Astrocyte (in vitro differentiated cells and primary cell): Measurements from ENCODE around the gene PTPRE. TPM values are rescaled to one million over a fixed set of nuclear protein-coding genes. Genes with fewer than 3 reads are reported as not detected.

Experiments used
- DNase-seq: peaks from one replicate; pipeline ENCODE4 v3.0.0-alpha.2; 2010; ENCODE audit warnings: low read depth
- FAIRE-seq: peaks from 2 replicates; lab custom pipeline; 2011; peaks lifted over from hg19 to GRCh38; lab: Jason Lieb, UNC
- H2AFZ ChIP-seq: 2 replicates; pipeline ENCODE4 v1.6.0; 2012; ENCODE audit warnings: low read depth, low read length, inconsistent platforms
- H3K27ac ChIP-seq: 2 replicates; pipeline ENCODE4 v1.5.1; 2011; ENCODE audit warnings: low read depth, low read length, inconsistent platforms
- H3K27me3 ChIP-seq: 2 replicates; pipeline ENCODE4 v1.6.0; 2011; ENCODE audit warnings: low read length, inconsistent platforms; ENCODE audit not compliant: insufficient read depth
- H3K36me3 ChIP-seq: 2 replicates; pipeline ENCODE4 v1.5.1; 2011; ENCODE audit warnings: low read length, inconsistent platforms; ENCODE audit not compliant: insufficient read depth
- H3K4me1 ChIP-seq: 2 replicates; pipeline ENCODE4 v1.5.1; 2011; ENCODE audit warnings: low read length, inconsistent platforms; ENCODE audit not compliant: insufficient read depth
- H3K4me2 ChIP-seq: 2 replicates; pipeline ENCODE4 v1.6.0; 2012; ENCODE audit warnings: low read length, inconsistent platforms
- H3K4me3 ChIP-seq: 2 replicates; pipeline ENCODE4 v1.5.1; 2011; ENCODE audit warnings: low read depth, mild to moderate bottlenecking, low read length, inconsistent platforms; ENCODE audit not compliant: insufficient read depth
- H3K79me2 ChIP-seq: 2 replicates; pipeline ENCODE4 v1.6.0; 2012; ENCODE audit warnings: mild to moderate bottlenecking, low read length, inconsistent platforms; ENCODE audit not compliant: insufficient read depth
- H3K9ac ChIP-seq: 2 replicates; pipeline ENCODE4 v1.6.0; 2012; ENCODE audit warnings: mild to moderate bottlenecking, low read length, inconsistent platforms
- H3K9me3 ChIP-seq: 2 replicates; pipeline ENCODE4 v1.5.1; 2012; ENCODE audit warnings: low read depth, mild to moderate bottlenecking, low read length, inconsistent platforms; ENCODE audit not compliant: insufficient read depth
- H4K20me1 ChIP-seq: 2 replicates; pipeline ENCODE4 v1.6.0; 2012; ENCODE audit warnings: low read length, inconsistent platforms; ENCODE audit not compliant: insufficient read depth
- H3K27ac Mint-ChIP-seq: one replicate; pipeline ENCODE4 v1.8.0; 2021; ENCODE audit warnings: mild to moderate bottlenecking, mixed read lengths; ENCODE audit not compliant: unreplicated experiment
- H3K27me3 Mint-ChIP-seq: one replicate; pipeline ENCODE4 v1.8.0; 2021; ENCODE audit warnings: low read depth, mixed read lengths; ENCODE audit not compliant: unreplicated experiment
- H3K36me3 Mint-ChIP-seq: one replicate; pipeline ENCODE4 v1.8.0; 2021; ENCODE audit warnings: low read depth, mixed read lengths; ENCODE audit not compliant: unreplicated experiment
- H3K4me1 Mint-ChIP-seq: one replicate; pipeline ENCODE4 v1.8.0; 2021; ENCODE audit warnings: low read depth, mixed read lengths; ENCODE audit not compliant: unreplicated experiment
- H3K4me3 Mint-ChIP-seq: one replicate; pipeline ENCODE4 v1.8.0; 2021; ENCODE audit warnings: mild to moderate bottlenecking, moderate library complexity, mixed read lengths; ENCODE audit not compliant: unreplicated experiment
- H3K9me3 Mint-ChIP-seq: one replicate; pipeline ENCODE4 v1.8.0; 2021; ENCODE audit warnings: mild to moderate bottlenecking, mixed read lengths; ENCODE audit not compliant: unreplicated experiment
- EZH2 ChIP-seq: IDR thresholded peaks from 2 replicates; pipeline ENCODE4 v1.6.1; 2012; ENCODE audit warnings: mild to moderate bottlenecking, low read length, inconsistent platforms; ENCODE audit not compliant: insufficient read depth
- total RNA-seq: library from RNA; stranded (reverse); gene quantifications from 2 replicates; pipeline ENCODE4 v1.2.1, GENCODE V29; 2021
- TF ChIP-seq, protein P1 (sequence below): IDR thresholded peaks from 2 replicates; pipeline ENCODE4 v1.5.1; 2011; ENCODE audit warnings: low read depth, mild to moderate bottlenecking, inconsistent platforms, low read length, moderate library complexity; ENCODE audit not compliant: insufficient read depth

The PTPRE gene
- total RNA-seq, 1 donor from 2014 or later: 14.1 TPM

DNA sequence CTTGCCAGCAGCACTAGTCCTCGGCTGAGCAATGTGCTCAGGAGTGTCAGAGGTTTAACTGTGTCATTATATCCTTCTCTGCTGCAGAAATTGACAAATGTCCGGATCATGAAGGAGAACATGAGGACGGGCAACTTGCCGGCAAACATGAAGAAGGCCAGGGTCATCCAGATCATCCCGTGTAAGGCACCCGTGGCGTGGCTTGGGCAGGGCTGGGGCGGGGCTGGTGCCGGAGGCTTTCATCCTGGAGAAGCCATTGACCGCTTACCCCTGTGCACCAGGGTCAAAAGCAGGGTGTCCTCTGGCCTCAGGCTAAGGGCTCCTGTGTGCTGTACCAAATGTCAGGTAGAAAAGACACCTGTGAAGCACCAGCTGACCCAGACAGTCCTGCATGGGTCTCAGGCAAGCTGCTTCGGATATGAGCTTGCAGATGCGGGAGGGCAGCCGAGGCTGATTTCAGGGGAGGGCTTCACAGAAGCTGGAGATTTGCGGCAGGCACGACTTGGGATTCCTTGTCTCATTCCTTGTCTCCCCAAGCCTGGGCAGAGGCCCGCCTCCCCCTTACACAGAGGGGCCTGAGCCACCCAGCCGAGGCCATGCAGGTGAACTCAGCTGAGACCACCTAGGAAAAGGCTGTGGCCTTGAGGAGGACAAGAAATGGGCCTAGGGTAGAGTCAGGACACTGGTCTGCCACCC, 164.0 kb downstream of the PTPRE start:
- Histone ChIP-seq H3K79me2 (no peaks in the 10 kb centered on the region), H3K4me2 (no peak overlapping the region), H3K36me3 (peaks cover 2% of the 10 kb centered on the region), H3K27me3 (no peaks in the 10 kb centered on the region), H4K20me1 (no peaks in the 10 kb centered on the region), H3K27ac (no peak overlapping the region), H3K9ac (no peak overlapping the region), H2AFZ (no peak overlapping the region), H3K4me3 (no peak overlapping the region), H3K4me1 (peaks cover 4% of the 10 kb centered on the region), H3K9me3 (no peaks in the 10 kb centered on the region)
- TF ChIP-seq EZH2: no peak
- TF ChIP-seq, protein P1, sequence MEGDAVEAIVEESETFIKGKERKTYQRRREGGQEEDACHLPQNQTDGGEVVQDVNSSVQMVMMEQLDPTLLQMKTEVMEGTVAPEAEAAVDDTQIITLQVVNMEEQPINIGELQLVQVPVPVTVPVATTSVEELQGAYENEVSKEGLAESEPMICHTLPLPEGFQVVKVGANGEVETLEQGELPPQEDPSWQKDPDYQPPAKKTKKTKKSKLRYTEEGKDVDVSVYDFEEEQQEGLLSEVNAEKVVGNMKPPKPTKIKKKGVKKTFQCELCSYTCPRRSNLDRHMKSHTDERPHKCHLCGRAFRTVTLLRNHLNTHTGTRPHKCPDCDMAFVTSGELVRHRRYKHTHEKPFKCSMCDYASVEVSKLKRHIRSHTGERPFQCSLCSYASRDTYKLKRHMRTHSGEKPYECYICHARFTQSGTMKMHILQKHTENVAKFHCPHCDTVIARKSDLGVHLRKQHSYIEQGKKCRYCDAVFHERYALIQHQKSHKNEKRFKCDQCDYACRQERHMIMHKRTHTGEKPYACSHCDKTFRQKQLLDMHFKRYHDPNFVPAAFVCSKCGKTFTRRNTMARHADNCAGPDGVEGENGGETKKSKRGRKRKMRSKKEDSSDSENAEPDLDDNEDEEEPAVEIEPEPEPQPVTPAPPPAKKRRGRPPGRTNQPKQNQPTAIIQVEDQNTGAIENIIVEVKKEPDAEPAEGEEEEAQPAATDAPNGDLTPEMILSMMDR: no peak
- Mint-ChIP-seq H3K9me3 (no peaks in the 10 kb centered on the region), H3K27me3 (no peaks in the 10 kb centered on the region), H3K4me1 (no peaks in the 10 kb centered on the region), H3K27ac (no peak overlapping the region), H3K4me3 (no peak overlapping the region), H3K36me3 (peaks cover 12% of the 10 kb centered on the region)
- no peak for FAIRE-seq
- no peak for DNase-seq

DNA sequence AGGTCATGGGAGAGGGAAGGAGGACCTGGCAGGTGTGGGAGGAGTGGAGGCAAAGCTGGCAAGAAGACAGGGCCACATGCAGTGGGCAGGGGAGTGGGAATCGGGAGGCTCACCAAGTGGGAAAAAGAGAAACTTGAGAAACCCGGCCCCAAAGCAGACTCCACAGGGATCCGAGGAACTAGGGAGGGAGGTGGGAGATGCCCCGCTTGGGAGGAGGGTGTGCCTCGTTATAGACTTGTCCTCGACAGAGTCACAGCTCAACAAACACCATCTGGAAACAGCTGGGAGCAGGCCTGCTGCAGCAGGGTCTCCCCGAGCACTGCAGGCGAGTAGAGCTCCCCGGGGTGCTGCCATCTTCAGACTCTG, 164.5 kb downstream of the PTPRE start:
- H3K9me3 Mint-ChIP-seq: no peaks in the 10 kb centered on the region
- Histone ChIP-seq H3K36me3 (peaks cover 2% of the 10 kb centered on the region), H3K79me2 (no peaks in the 10 kb centered on the region), H3K27ac (no peak overlapping the region), H3K27me3 (no peaks in the 10 kb centered on the region), H3K9ac (no peak overlapping the region), H4K20me1 (no peaks in the 10 kb centered on the region), H2AFZ (no peak overlapping the region), H3K4me2 (no peak overlapping the region), H3K4me1 (peaks cover 4% of the 10 kb centered on the region), H3K9me3 (no peaks in the 10 kb centered on the region), H3K4me3 (no peak overlapping the region)
- no peaks in the 10 kb centered on the region for H3K27me3 Mint-ChIP-seq
- TF ChIP-seq EZH2: no peak
- TF ChIP-seq, protein P1: no peak
- H3K4me3 Mint-ChIP-seq: no peak overlapping the region
- H3K4me1 Mint-ChIP-seq: no peaks in the 10 kb centered on the region
- DNase-seq (no peak), FAIRE-seq (no peak)
- peaks cover 12% of the 10 kb centered on the region for H3K36me3 Mint-ChIP-seq
- H3K27ac Mint-ChIP-seq: no peak overlapping the region

DNA sequence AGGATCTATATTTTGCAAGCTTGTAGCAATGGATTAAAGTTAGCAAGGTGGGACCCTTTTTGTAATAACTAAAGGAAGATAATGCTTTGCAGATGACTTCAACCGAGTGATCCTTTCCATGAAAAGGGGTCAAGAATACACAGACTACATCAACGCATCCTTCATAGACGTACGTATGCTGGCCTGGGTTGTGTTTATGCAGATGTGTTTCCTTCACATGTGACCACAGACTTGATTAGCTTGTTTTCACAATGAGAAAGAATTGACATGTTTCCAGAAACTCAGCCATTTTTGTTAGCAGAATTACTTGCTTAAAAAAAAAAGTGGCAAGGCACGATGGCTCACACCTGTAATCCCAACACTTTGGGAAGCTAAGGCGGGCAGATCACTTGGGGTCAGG, 165.1 kb downstream of the PTPRE start:
- no peak for FAIRE-seq
- Mint-ChIP-seq H3K9me3 (no peaks in the 10 kb centered on the region), H3K36me3 (peaks cover 12% of the 10 kb centered on the region)

More for the DNA sequence above, 165.1 kb downstream of the PTPRE start:
- no peak for DNase-seq
- Histone ChIP-seq H3K27ac (no peak overlapping the region), H3K4me2 (no peak overlapping the region), H2AFZ (no peak overlapping the region), H3K36me3 (peaks cover 2% of the 10 kb centered on the region), H3K4me3 (no peak overlapping the region), H3K4me1 (peaks cover 4% of the 10 kb centered on the region), H3K27me3 (no peaks in the 10 kb centered on the region), H3K9ac (no peak overlapping the region), H3K79me2 (no peaks in the 10 kb centered on the region), H3K9me3 (no peaks in the 10 kb centered on the region), H4K20me1 (no peaks in the 10 kb centered on the region)
- Mint-ChIP-seq H3K27ac (no peak overlapping the region), H3K27me3 (no peaks in the 10 kb centered on the region), H3K4me1 (no peaks in the 10 kb centered on the region), H3K4me3 (no peak overlapping the region)
- TF ChIP-seq EZH2: no peak
- TF ChIP-seq, protein P1: no peak
